Mesothelial cell of epicardium (in vitro differentiated cells): ENCODE measurements around the gene BEND6. TPM values are rescaled to one million over a fixed set of nuclear protein-coding genes. Genes with fewer than 3 reads are reported as not detected.

Experiments used
- DNase-seq, 2 experiments: peaks; one replicate each; pipeline ENCODE4 v3.0.0; 2021; ENCODE audit warnings: low spot score in 2 of 2; ENCODE audit not compliant: unreplicated experiment in 2 of 2
- H3K27ac Mint-ChIP-seq: 2 replicates; pipeline ENCODE4 v1.8.0; 2021; ENCODE audit warnings: mixed read lengths
- H3K27me3 Mint-ChIP-seq: 2 replicates; pipeline ENCODE4 v1.8.0; 2021; ENCODE audit warnings: low read depth, mixed read lengths
- H3K36me3 Mint-ChIP-seq: 2 replicates; pipeline ENCODE4 v1.8.0; 2021; ENCODE audit warnings: mixed read lengths
- H3K4me1 Mint-ChIP-seq: 2 replicates; pipeline ENCODE4 v1.8.0; 2021; ENCODE audit warnings: mixed read lengths
- H3K4me3 Mint-ChIP-seq: 2 replicates; pipeline ENCODE4 v1.8.0; 2021; ENCODE audit warnings: mild to moderate bottlenecking, moderate library complexity, mixed read lengths
- H3K9me3 Mint-ChIP-seq: 2 replicates; pipeline ENCODE4 v1.8.0; 2021; ENCODE audit warnings: mixed read lengths
- CTCF ChIP-seq: fragments of 200-600 bp; sonication (generic); IDR thresholded peaks from one replicate; pipeline ENCODE4 v1.5.0; 2021; ENCODE audit warnings: antibody characterized with exemption; ENCODE audit not compliant: unreplicated experiment
- total RNA-seq: library from RNA; stranded (reverse); gene quantifications from 3 replicates; pipeline ENCODE4 v1.2.1, GENCODE V29; 2021

The BEND6 gene
- total RNA-seq, 1 donor from 2014 or later: 7.6 TPM

GRCh38 chr6:57013521-57013926, 58.6 kb downstream of the BEND6 start:
- H3K27me3 Mint-ChIP-seq: no peaks in the 10 kb centered on the region
- H3K9me3 Mint-ChIP-seq: no peaks in the 10 kb centered on the region
- no peak for TF ChIP-seq CTCF
- no peak overlapping the region for H3K4me3 Mint-ChIP-seq
- H3K27ac Mint-ChIP-seq: no peak overlapping the region
- peaks cover 35% of the 10 kb centered on the region for H3K4me1 Mint-ChIP-seq
- DNase-seq: no peak
- no peaks in the 10 kb centered on the region for H3K36me3 Mint-ChIP-seq

GRCh38 chr6:57017069-57017468, 62.2 kb downstream of the BEND6 start:
- no peak for DNase-seq
- no peak overlapping the region for H3K4me3 Mint-ChIP-seq
- H3K27ac Mint-ChIP-seq: peak overlapping the region; percentile 64
- H3K9me3 Mint-ChIP-seq: no peaks in the 10 kb centered on the region
- no peaks in the 10 kb centered on the region for H3K27me3 Mint-ChIP-seq
- H3K36me3 Mint-ChIP-seq: no peaks in the 10 kb centered on the region
- no peak for TF ChIP-seq CTCF
- peaks cover 38% of the 10 kb centered on the region for H3K4me1 Mint-ChIP-seq

GRCh38 chr6:57017841-57018240, 62.9 kb downstream of the BEND6 start:
- DNase-seq: no peak
- peaks cover 38% of the 10 kb centered on the region for H3K4me1 Mint-ChIP-seq
- H3K4me3 Mint-ChIP-seq: no peak overlapping the region
- TF ChIP-seq CTCF: no peak
- peaks cover under 1% of the 10 kb centered on the region for H3K9me3 Mint-ChIP-seq
- H3K27ac Mint-ChIP-seq: peak overlapping the region; percentile 81
- no peaks in the 10 kb centered on the region for H3K27me3 Mint-ChIP-seq
- no peaks in the 10 kb centered on the region for H3K36me3 Mint-ChIP-seq

- H3K27ac Mint-ChIP-seq: no peak overlapping the region
- H3K4me3 Mint-ChIP-seq: no peak overlapping the region
- peaks cover 16% of the 10 kb centered on the region for H3K9me3 Mint-ChIP-seq
- H3K4me1 Mint-ChIP-seq: peaks cover 29% of the 10 kb centered on the region
- no peak for TF ChIP-seq CTCF
- H3K36me3 Mint-ChIP-seq: peaks cover 12% of the 10 kb centered on the region
- DNase-seq: no peak
- no peaks in the 10 kb centered on the region for H3K27me3 Mint-ChIP-seq
Observed at GRCh38 chr6:57019434-57019833, 64.5 kb downstream of the BEND6 start.

GRCh38 chr6:57021086-57021720, 66.3 kb downstream of the BEND6 start:
- Mint-ChIP-seq H3K36me3 (peaks cover 29% of the 10 kb centered on the region), H3K4me3 (no peak overlapping the region), H3K27me3 (no peaks in the 10 kb centered on the region), H3K9me3 (peaks cover 30% of the 10 kb centered on the region), H3K4me1 (peaks cover 21% of the 10 kb centered on the region), H3K27ac (peak overlapping the region; percentile 67)
- TF ChIP-seq CTCF: peak; percentile 65
- DNase-seq: no peak
